ENCODE measurements around the gene PTPRT. TPM values are rescaled to one million over a fixed set of nuclear protein-coding genes. Genes with fewer than 3 reads are reported as not detected.

Gene PTPRT
- total RNA-seq, 2 donors from 2014 or later = 0.11 to 0.35 TPM

DNA sequence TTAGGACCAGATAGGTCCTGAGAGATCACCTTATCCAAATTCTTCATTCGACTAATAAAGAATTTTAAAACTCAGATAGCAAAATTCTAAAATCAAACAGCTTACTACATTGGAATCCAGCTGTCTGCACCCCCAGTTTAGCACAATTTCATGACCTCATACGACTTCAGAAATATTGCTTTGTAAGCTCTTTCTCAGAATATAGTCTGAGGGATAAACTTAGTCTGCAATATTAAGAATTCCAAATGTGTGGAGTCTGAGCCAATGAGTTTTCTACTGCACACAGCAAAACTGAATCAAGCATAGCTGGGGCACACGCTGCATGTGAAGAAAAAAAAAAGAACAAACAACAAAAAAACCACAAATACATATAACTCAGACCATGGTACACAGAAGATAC, 1029.9 kb downstream of the PTPRT start:
- no peaks in the 10 kb centered on the region for H3K9me3 ChIP-seq
- H3K4me1 ChIP-seq = no peaks in the 10 kb centered on the region
- no peak for DNase-seq (ENCODE audit: low spot score)
- H3K4me3 ChIP-seq = no peak overlapping the region
- H3K27ac ChIP-seq = no peak overlapping the region
- no peaks in the 10 kb centered on the region for H3K36me3 ChIP-seq
- no peak for TF ChIP-seq CTCF (IDR thresholded peaks at IDR 0.05)
- no peaks in the 10 kb centered on the region for H3K27me3 ChIP-seq

DNA sequence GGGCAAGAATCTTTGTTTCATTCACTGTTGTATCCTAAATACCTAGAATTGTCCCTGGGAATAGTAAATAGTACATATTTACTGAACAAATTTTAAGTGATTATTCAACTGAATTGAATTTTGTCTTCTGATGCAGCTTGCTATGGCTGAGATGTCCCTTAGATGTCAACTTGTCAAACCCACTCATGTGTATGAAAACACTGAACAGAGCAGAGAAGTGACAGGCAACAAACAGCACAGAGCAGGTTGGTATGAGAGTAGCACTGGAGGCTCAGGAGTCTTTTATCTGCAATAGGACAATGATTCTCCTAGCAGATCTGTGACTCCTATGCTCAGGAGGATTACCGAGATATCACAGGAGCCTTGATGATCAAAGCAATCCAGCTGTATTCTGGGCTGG, 1031.4 kb downstream of the PTPRT start:
- H3K27ac ChIP-seq = no peak overlapping the region
- H3K4me1 ChIP-seq = no peaks in the 10 kb centered on the region
- DNase-seq (ENCODE audit: low spot score) = no peak
- no peaks in the 10 kb centered on the region for H3K9me3 ChIP-seq
- H3K4me3 ChIP-seq = no peak overlapping the region
- no peaks in the 10 kb centered on the region for H3K36me3 ChIP-seq
- H3K27me3 ChIP-seq = no peaks in the 10 kb centered on the region
- no peak for TF ChIP-seq CTCF (IDR thresholded peaks at IDR 0.05)

GRCh38 chr20:42155586-42155985, 1034.1 kb downstream of the PTPRT start:
- H3K27ac ChIP-seq = no peak overlapping the region
- H3K9me3 ChIP-seq = no peaks in the 10 kb centered on the region
- no peaks in the 10 kb centered on the region for H3K27me3 ChIP-seq
- no peaks in the 10 kb centered on the region for H3K4me1 ChIP-seq
- no peak overlapping the region for H3K4me3 ChIP-seq
- DNase-seq (ENCODE audit: low spot score) = no peak
- TF ChIP-seq CTCF (IDR thresholded peaks at IDR 0.05) = no peak
- H3K36me3 ChIP-seq = no peaks in the 10 kb centered on the region

DNA sequence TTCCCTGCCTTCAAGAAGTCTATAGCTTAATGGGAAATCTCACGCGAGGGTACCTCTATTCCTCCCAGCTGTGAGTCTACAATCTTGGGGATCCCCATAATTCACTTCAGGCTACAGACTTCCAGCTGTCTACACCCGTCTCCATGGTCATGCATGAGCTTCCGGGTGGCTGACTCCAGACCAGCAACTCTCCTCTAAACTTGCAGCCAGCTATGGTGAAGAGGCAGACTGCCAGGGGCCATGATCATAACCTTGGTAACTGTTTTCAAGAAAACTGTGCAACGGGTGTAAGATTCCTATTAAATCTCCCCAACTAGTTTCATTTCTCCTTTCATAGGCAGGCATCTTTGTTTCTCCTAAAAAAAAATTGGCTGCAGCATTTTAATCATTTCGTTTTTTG, 1037.1 kb downstream of the PTPRT start:
- no peaks in the 10 kb centered on the region for H3K9me3 ChIP-seq
- no peaks in the 10 kb centered on the region for H3K27me3 ChIP-seq
- H3K4me1 ChIP-seq = no peaks in the 10 kb centered on the region
- no peak for DNase-seq (ENCODE audit: low spot score)
- H3K27ac ChIP-seq = no peak overlapping the region
- H3K4me3 ChIP-seq = no peak overlapping the region
- H3K36me3 ChIP-seq = no peaks in the 10 kb centered on the region
- no peak for TF ChIP-seq CTCF (IDR thresholded peaks at IDR 0.05)

- Histone ChIP-seq H3K27me3 (no peaks in the 10 kb centered on the region), H3K9me3 (no peaks in the 10 kb centered on the region), H3K4me1 (no peaks in the 10 kb centered on the region), H3K27ac (no peak overlapping the region), H3K36me3 (no peaks in the 10 kb centered on the region), H3K4me3 (no peak overlapping the region)
- TF ChIP-seq CTCF (IDR thresholded peaks at IDR 0.05) = no peak
- DNase-seq (ENCODE audit: low spot score) = no peak
Observed at GRCh38 chr20:42150230-42150629, 1039.5 kb downstream of the PTPRT start.

GRCh38 chr20:42138729-42139128, 1051.0 kb downstream of the PTPRT start:
- Histone ChIP-seq H3K36me3 (no peaks in the 10 kb centered on the region), H3K27ac (no peak overlapping the region), H3K27me3 (no peaks in the 10 kb centered on the region), H3K4me1 (no peaks in the 10 kb centered on the region), H3K4me3 (no peak overlapping the region), H3K9me3 (no peaks in the 10 kb centered on the region)
- TF ChIP-seq CTCF (IDR thresholded peaks at IDR 0.05) = no peak
- no peak for DNase-seq (ENCODE audit: low spot score)
